Measurements from ENCODE around the gene AMBRA1. TPM values are rescaled to one million over a fixed set of nuclear protein-coding genes. Genes with fewer than 3 reads are reported as not detected.

Gene AMBRA1
- total RNA-seq, 2 donors from 2014 or later: 28.2 to 30.3 TPM

- ATAC-seq (replicated peaks): no peak
- Mint-ChIP-seq H3K27ac (peak overlapping the region; percentile 46), H3K36me3 (ENCODE audit: low read depth) (peaks cover 76% of the 10 kb centered on the region)
Measured at GRCh38 chr11:46625406-46625805, 31.6 kb upstream of the AMBRA1 start.

DNA sequence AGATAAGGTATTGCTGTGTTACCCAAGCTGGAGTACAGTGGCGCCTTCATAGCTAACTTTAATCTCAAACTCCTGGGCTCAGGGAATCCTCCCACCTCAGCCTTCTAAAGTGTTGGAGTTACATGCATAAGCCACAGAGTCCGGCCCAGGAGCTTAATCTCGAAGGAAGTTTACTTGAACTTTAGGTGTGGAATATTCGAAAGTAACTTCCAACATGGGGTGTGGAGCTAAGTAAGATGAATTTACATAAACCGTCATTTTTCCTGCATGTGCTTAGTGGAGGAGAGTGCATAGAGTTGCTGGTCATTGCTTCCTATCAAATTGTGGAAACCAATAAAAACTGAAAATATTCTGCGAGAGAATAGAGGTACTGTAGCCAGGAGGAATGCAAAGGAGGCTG is 25.0 kb upstream of the AMBRA1 start:
- H3K9me3 Mint-ChIP-seq: no peaks in the 10 kb centered on the region
- no peak for ATAC-seq (replicated peaks)
- peak overlapping the region; percentile 85 for H3K4me3 Mint-ChIP-seq
- no peak overlapping the region for H3K27ac Mint-ChIP-seq
- H3K4me1 Mint-ChIP-seq: peaks cover 15% of the 10 kb centered on the region
- no peaks in the 10 kb centered on the region for H3K27me3 Mint-ChIP-seq
- peaks cover 35% of the 10 kb centered on the region for H3K36me3 Mint-ChIP-seq (ENCODE audit: low read depth)

More at GRCh38 chr11:46625406-46625805, 31.6 kb upstream of the AMBRA1 start:
- Mint-ChIP-seq H3K27me3 (no peaks in the 10 kb centered on the region), H3K4me1 (peaks cover 12% of the 10 kb centered on the region), H3K9me3 (no peaks in the 10 kb centered on the region), H3K4me3 (no peak overlapping the region)

- Mint-ChIP-seq H3K9me3 (no peaks in the 10 kb centered on the region), H3K4me1 (peaks cover 15% of the 10 kb centered on the region), H3K36me3 (ENCODE audit: low read depth) (peaks cover 33% of the 10 kb centered on the region), H3K27me3 (no peaks in the 10 kb centered on the region), H3K4me3 (peak overlapping the region; percentile 85), H3K27ac (peak overlapping the region; percentile 97)
- ATAC-seq (replicated peaks): no peak
Measured at GRCh38 chr11:46617972-46618314, 24.1 kb upstream of the AMBRA1 start.

DNA sequence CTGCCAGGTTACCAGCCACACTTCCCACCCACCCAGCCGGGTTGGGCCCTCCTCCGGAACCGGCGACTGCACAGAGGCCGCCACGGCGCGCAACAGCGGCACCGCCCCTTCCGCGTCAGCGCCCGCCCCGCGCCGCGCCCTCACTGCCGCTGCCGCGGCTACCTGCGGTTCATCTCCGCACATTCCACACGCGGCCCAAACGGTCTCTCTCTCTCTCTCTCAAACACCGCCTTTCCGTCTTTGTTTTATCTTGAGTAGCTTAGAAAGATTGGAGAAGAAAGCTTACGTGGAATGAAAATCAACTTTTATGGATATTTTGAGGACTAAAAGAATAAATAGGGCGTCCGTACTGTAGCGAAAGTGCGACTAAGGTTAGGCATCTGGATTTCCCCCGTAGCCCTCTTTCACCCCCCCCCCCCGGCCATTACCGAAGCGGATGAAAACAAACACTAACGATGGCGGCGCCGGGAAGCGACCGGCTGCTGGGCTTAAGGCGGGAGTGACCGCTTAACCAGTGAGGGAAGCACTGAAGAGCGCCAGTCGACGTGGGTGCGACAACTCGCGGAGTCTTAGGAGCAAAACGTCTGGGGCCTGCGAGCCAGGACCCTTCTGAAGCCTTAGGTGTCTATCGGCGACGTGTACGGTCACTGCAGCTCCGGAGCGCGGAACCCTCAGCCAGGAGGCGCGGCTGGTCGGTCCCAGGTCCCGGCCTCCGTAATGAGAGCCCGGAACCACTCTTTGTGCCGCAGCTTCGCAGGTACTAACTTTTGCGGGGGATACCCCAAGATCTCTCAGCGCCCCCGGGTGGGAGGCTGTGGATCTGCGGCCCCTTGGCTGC is 23.5 kb upstream of the AMBRA1 start, which contains the start of the genes ATG13 and HARBI1:
ATG13 (plus strand) TSS at position 420 of the 838 bp plus-strand sequence. CDS start 26,739 bp downstream, outside the sequence.
HARBI1 (minus strand) TSS at position 94 of the 838 bp plus-strand sequence. CDS start 990 bp downstream, outside the sequence.
- Mint-ChIP-seq H3K4me3 (peak within 1 kb of the TSS; percentile 85), H3K27me3 (no peaks in the 10 kb centered on the region), H3K9me3 (no peaks in the 10 kb centered on the region), H3K4me1 (peaks cover 15% of the 10 kb centered on the region), H3K36me3 (ENCODE audit: low read depth) (peaks cover 27% of the 10 kb centered on the region), H3K27ac (peak within 1 kb of the TSS; percentile 97)
- peak; percentile 97 for ATAC-seq (replicated peaks)

DNA sequence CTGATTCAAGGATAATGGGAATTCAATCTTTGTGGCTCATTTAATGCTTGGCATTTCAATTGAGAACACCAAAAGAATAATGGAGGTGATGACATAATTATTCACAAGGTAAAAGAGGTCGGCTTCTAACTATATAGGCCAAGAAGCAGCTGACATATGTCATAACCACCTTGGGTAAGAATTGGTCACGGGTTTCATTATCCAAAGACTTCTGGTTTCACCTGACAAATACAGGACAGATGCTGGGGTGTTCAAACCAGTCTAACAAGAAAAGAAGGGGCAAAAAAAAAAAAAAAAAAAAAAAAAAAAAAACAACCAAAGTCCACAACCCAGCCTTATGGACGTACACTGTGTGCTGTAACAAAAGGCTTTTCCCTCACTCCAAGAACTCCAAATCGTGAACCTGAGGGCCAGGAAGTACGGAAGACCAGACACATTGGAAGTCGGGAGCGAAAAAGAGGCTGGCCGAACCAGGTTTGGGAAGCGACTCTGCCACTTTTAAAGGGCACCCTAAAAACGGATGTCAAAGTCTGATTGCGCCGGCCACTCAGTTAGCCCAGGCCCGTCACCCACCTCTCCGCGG is 22.8 kb upstream of the AMBRA1 start:
- no peaks in the 10 kb centered on the region for H3K9me3 Mint-ChIP-seq
- peak overlapping the region; percentile 85 for H3K4me3 Mint-ChIP-seq
- peaks cover 20% of the 10 kb centered on the region for H3K36me3 Mint-ChIP-seq (ENCODE audit: low read depth)

GRCh38 chr11:46615756-46616155 is 21.9 kb upstream of the AMBRA1 start:
- H3K4me3 Mint-ChIP-seq: peak overlapping the region; percentile 85
- no peak overlapping the region for H3K27ac Mint-ChIP-seq
- H3K27me3 Mint-ChIP-seq: no peaks in the 10 kb centered on the region
- peaks cover 13% of the 10 kb centered on the region for H3K4me1 Mint-ChIP-seq
- H3K9me3 Mint-ChIP-seq: no peaks in the 10 kb centered on the region
- peaks cover 12% of the 10 kb centered on the region for H3K36me3 Mint-ChIP-seq (ENCODE audit: low read depth)
- no peak for ATAC-seq (replicated peaks)

More for the DNA sequence above, 22.8 kb upstream of the AMBRA1 start:
- Mint-ChIP-seq H3K27ac (peak overlapping the region; percentile 97), H3K4me1 (peaks cover 16% of the 10 kb centered on the region), H3K27me3 (no peaks in the 10 kb centered on the region)
- peak; percentile 60 for ATAC-seq (replicated peaks)

GRCh38 chr11:46612326-46612725 is 18.5 kb upstream of the AMBRA1 start:
- Mint-ChIP-seq H3K4me1 (peaks cover 10% of the 10 kb centered on the region), H3K4me3 (no peak overlapping the region), H3K36me3 (ENCODE audit: low read depth) (peaks cover 6% of the 10 kb centered on the region), H3K27me3 (no peaks in the 10 kb centered on the region), H3K27ac (no peak overlapping the region), H3K9me3 (no peaks in the 10 kb centered on the region)
- no peak for ATAC-seq (replicated peaks)

DNA sequence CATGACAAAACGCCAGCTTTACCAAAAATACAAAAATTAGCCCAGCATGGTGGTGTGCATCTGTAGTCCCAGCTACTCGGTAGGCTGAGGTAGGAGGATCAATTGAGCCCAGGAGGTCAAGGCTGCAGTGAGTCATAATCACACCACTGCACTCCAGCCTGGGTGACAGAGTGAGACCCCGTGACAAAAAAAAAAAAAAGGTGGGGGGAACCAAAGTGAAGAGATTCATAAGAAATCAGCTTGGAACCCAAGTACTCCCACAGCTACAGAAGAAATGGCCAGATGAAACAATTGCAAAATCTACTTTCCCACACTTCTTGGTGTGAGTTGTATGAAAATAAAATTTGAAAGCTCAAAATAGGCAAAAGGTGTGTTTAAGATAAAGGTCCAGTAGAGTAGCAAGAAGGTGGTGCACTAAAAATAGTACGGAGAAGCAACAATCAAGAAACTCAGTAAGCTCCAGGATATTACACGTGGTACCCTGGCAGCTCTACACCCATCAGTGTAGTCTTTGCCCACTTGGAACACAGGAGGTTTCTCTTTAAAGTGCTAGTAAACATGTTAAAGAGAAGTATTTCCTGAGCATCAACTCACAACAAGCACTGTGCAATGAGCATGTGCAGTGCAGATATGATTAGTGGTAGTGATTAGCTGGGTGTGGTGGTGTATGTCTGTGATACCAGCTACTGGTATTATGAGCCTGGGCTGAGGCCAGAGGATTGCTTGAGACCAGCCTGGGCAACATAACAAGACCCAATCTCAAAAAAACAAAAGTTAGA is 17.9 kb upstream of the AMBRA1 start:
- H3K27me3 Mint-ChIP-seq: no peaks in the 10 kb centered on the region
- H3K9me3 Mint-ChIP-seq: no peaks in the 10 kb centered on the region
- peaks cover 5% of the 10 kb centered on the region for H3K36me3 Mint-ChIP-seq (ENCODE audit: low read depth)
- no peak overlapping the region for H3K27ac Mint-ChIP-seq
- H3K4me1 Mint-ChIP-seq: peaks cover 10% of the 10 kb centered on the region
- no peak overlapping the region for H3K4me3 Mint-ChIP-seq
- ATAC-seq (replicated peaks): no peak

- Mint-ChIP-seq H3K9me3 (no peaks in the 10 kb centered on the region), H3K27me3 (no peaks in the 10 kb centered on the region), H3K36me3 (ENCODE audit: low read depth) (no peaks in the 10 kb centered on the region), H3K27ac (no peak overlapping the region), H3K4me3 (no peak overlapping the region), H3K4me1 (peaks cover 4% of the 10 kb centered on the region)
- no peak for ATAC-seq (replicated peaks)
Measured at GRCh38 chr11:46609386-46609785, 15.6 kb upstream of the AMBRA1 start.

GRCh38 chr11:46607516-46607915 is 13.7 kb upstream of the AMBRA1 start:
- H3K4me3 Mint-ChIP-seq: no peak overlapping the region

GRCh38 chr11:46604796-46605195 is 11.0 kb upstream of the AMBRA1 start:
- H3K9me3 Mint-ChIP-seq: no peaks in the 10 kb centered on the region

More at GRCh38 chr11:46607516-46607915, 13.7 kb upstream of the AMBRA1 start:
- Mint-ChIP-seq H3K27me3 (no peaks in the 10 kb centered on the region), H3K36me3 (ENCODE audit: low read depth) (no peaks in the 10 kb centered on the region), H3K27ac (no peak overlapping the region), H3K9me3 (no peaks in the 10 kb centered on the region), H3K4me1 (peaks cover 4% of the 10 kb centered on the region)
- no peak for ATAC-seq (replicated peaks)

DNA sequence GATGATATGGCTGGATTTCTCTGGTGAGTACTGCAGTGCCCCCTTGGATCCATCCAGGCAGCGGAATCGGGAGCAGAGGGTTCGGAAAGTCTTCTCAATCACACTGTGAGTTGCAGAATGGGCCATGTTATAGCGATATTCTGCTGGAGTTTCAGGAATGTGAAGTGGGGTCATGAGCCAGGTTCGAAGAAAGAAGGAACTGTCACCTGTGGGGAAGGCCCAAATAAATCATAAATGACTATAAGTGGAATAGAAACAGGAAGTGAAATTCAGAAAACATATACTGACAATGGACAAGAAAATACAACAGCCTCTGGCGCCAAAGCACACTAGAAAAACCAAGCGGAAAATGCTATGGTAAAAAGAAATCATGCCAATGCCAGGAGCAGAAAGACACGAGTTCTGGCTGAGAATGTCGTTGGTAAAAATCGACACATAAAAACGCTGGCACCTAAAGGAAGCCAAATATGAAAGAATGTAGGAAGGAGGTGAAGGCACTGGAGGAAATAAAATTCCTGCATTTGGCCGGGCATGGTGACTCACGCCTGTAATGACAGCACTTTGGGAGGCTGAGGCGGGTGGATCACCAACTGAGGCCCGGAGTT is 10.0 kb upstream of the AMBRA1 start:
- Mint-ChIP-seq H3K27me3 (no peaks in the 10 kb centered on the region), H3K4me1 (no peaks in the 10 kb centered on the region), H3K36me3 (ENCODE audit: low read depth) (no peaks in the 10 kb centered on the region), H3K27ac (no peak overlapping the region), H3K9me3 (no peaks in the 10 kb centered on the region), H3K4me3 (no peak overlapping the region)
- no peak for ATAC-seq (replicated peaks)

More at GRCh38 chr11:46604796-46605195, 11.0 kb upstream of the AMBRA1 start:
- Mint-ChIP-seq H3K27me3 (no peaks in the 10 kb centered on the region), H3K27ac (no peak overlapping the region), H3K36me3 (ENCODE audit: low read depth) (no peaks in the 10 kb centered on the region), H3K4me3 (no peak overlapping the region), H3K4me1 (no peaks in the 10 kb centered on the region)
- ATAC-seq (replicated peaks): no peak

DNA sequence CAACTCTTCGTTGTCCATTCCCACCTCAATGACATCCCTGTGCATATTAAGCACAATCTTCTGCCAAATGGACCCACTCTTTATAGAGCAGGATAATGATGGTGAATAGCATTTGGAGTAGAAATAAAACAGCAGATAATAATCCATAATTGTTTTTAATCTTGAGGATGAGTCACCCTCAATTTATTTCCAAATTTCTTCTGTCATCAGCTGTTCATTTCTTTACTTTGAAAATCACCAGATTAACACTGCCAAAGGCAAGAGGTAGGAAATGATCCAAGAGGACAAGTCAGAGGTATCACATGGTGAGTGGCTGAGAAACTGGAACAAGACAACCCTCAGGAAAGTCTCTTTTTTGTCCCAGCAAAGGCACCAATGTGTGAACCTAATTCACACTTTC is 7.3 kb upstream of the AMBRA1 start:
- no peak overlapping the region for H3K4me3 Mint-ChIP-seq
- no peaks in the 10 kb centered on the region for H3K36me3 Mint-ChIP-seq (ENCODE audit: low read depth)
- H3K9me3 Mint-ChIP-seq: no peaks in the 10 kb centered on the region
- H3K27me3 Mint-ChIP-seq: no peaks in the 10 kb centered on the region
- no peak for ATAC-seq (replicated peaks)
- H3K27ac Mint-ChIP-seq: no peak overlapping the region
- peaks cover 7% of the 10 kb centered on the region for H3K4me1 Mint-ChIP-seq

Data from activated T-helper 17 cell treated with anti-CD3 and anti-CD28 coated beads, Interleukin-2, amount 50 U/mL, for 72 hours (primary cell).